Fibroblast of lung (primary cell): ENCODE measurements around the gene HOXA13. TPM values are rescaled to one million over a fixed set of nuclear protein-coding genes. Genes with fewer than 3 reads are reported as not detected.

Experiments
- DNase-seq, 2 donors: peaks; one replicate each; pipeline versions ENCODE4 v3.0.0 to v3.0.0-alpha.2; 2010; ENCODE audit warnings: low read depth in 2 of 2
- H2AFZ ChIP-seq: 2 replicates; pipeline ENCODE4 v1.5.1; 2012; ENCODE audit warnings: low read length, control low read depth, inconsistent platforms
- H3K27ac ChIP-seq: 2 replicates; pipeline ENCODE4 v1.5.1; 2011; ENCODE audit warnings: low read length, control low read depth; ENCODE audit not compliant: insufficient read depth
- H3K27me3 ChIP-seq: 2 replicates; pipeline ENCODE4 v1.5.1; 2011; ENCODE audit warnings: mild to moderate bottlenecking, low read length; ENCODE audit not compliant: control insufficient read depth, insufficient read depth
- H3K36me3 ChIP-seq: 2 replicates; pipeline ENCODE4 v1.5.1; 2011; ENCODE audit warnings: low read length; ENCODE audit not compliant: control insufficient read depth, insufficient read depth
- H3K4me1 ChIP-seq: 2 replicates; pipeline ENCODE4 v1.5.1; 2011; ENCODE audit warnings: low read length; ENCODE audit not compliant: control insufficient read depth, insufficient read depth; ENCODE audit errors: extremely low read depth
- H3K4me2 ChIP-seq: 2 replicates; pipeline ENCODE4 v1.5.1; 2011; ENCODE audit warnings: low read length, control low read depth; ENCODE audit not compliant: insufficient read depth; ENCODE audit errors: extremely low read depth
- H3K4me3 ChIP-seq, 4 experiments: fragments of 200-600 bp in 1 of 4; sonication (generic) in 1 of 4; replicated peaks in 1 of 4; 2 replicates each; pipeline ENCODE4 v1.5.1; 2011 to 2016; ENCODE audit warnings: low read length in 4 of 4, low read depth in 3 of 4, mild to moderate bottlenecking in 3 of 4, control low read depth in 2 of 4, inconsistent platforms in 1 of 4, mixed read lengths in 1 of 4; ENCODE audit not compliant: insufficient read depth in 1 of 4; ENCODE audit errors: control extremely low read depth in 1 of 4
- H3K79me2 ChIP-seq: 2 replicates; pipeline ENCODE4 v1.5.1; 2012; ENCODE audit warnings: mild to moderate bottlenecking, low read length, inconsistent platforms; ENCODE audit not compliant: control insufficient read depth, insufficient read depth
- H3K9ac ChIP-seq: 2 replicates; pipeline ENCODE4 v1.5.1; 2011; ENCODE audit warnings: mild to moderate bottlenecking, low read length, control low read depth; ENCODE audit not compliant: insufficient read depth
- H3K9me3 ChIP-seq: 2 replicates; pipeline ENCODE4 v1.5.1; 2012; ENCODE audit warnings: low read depth, low read length; ENCODE audit not compliant: control insufficient read depth, insufficient read depth
- H4K20me1 ChIP-seq: 2 replicates; pipeline ENCODE4 v1.5.1; 2011; ENCODE audit warnings: low read length; ENCODE audit not compliant: control insufficient read depth, insufficient read depth; ENCODE audit errors: extremely low read depth
- EZH2 ChIP-seq: IDR thresholded peaks from 2 replicates; pipeline ENCODE4 v1.5.1; 2012; ENCODE audit warnings: low read length, control low read depth, mild to moderate bottlenecking; ENCODE audit errors: missing control alignments
- polyA plus RNA-seq, 2 donors: library from polyadenylated mRNA; depleted of rRNA in 1 of 2; stranded (reverse) in 1 of 2; unstranded in 1 of 2; fragments of >200 nt; gene quantifications; 2 replicates each; pipeline ENCODE4 v1.2.1, GENCODE V29; 2011 to 2012; ENCODE audit warnings: missing spikeins in 1 of 2
- total RNA-seq: library from RNA; depleted of rRNA; stranded (reverse); fragments of >200 nt; gene quantifications from 2 replicates; pipeline ENCODE4 v1.2.1, GENCODE V29; 2014
- TF ChIP-seq, protein P1 (sequence below), 2 donors: IDR thresholded peaks in 1 of 2; conservative IDR thresholded peaks in 1 of 2; 1 replicate in 1 of 2; 2 replicates in 1 of 2; pipeline ENCODE4 v1.5.1; 2011 to 2012; ENCODE audit warnings: low read length in 2 of 2, control low read depth in 1 of 2, inconsistent platforms in 1 of 2, low read depth in 1 of 2, mild to moderate bottlenecking in 1 of 2

HOXA13 gene
- total and polyA plus RNA-seq, 2 donors (not counting 1 experiment from before 2014, with no cell fraction given) = not detected

DNA sequence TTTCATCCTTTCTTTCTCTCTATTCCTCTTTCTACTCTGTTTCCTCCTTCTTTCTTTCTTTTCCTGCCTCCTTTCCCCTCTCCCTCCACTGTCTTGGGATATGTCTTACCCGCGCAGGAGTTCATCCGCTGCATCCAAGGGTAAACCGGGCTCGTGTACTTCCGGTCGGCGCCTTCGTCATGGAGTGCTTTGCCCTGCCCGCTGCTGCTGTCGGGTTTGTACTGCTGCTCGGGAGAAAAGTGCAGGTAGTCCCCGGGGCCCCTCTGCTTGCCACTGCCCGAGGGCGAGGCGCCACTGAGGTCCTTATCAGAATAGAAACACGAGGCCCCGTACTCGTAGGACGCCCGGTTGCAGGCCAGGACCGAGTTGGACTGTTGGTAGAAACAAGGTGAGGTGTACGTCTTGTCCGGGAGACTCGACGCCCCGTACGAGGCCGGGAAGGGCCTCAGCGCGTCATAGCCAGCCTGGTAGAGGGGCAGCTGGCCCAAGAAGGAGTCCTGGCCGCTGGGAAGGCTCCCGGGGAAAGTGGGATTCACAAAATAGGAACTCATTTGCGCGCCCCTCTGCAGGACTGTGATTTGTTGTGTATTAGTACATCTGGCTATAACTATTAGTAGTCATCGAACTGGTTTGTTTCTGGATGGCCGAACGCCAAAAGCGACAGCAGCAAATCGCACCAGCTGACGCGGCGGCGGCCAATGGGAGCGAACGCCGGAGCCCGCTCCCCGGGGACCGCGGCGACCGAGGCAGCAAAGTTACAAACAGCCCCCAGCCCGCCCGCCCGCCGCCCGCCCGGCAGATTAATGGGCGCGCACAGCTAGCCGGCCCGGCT lies 52.5 kb downstream of the HOXA13 start, which contains the start of gene HOXA6:
TSS of gene HOXA6 (minus strand) at position 576 of the 832 bp plus-strand sequence. CDS start at position 551, 25 bp downstream.
- no peak for TF ChIP-seq EZH2
- TF ChIP-seq, protein P1, sequence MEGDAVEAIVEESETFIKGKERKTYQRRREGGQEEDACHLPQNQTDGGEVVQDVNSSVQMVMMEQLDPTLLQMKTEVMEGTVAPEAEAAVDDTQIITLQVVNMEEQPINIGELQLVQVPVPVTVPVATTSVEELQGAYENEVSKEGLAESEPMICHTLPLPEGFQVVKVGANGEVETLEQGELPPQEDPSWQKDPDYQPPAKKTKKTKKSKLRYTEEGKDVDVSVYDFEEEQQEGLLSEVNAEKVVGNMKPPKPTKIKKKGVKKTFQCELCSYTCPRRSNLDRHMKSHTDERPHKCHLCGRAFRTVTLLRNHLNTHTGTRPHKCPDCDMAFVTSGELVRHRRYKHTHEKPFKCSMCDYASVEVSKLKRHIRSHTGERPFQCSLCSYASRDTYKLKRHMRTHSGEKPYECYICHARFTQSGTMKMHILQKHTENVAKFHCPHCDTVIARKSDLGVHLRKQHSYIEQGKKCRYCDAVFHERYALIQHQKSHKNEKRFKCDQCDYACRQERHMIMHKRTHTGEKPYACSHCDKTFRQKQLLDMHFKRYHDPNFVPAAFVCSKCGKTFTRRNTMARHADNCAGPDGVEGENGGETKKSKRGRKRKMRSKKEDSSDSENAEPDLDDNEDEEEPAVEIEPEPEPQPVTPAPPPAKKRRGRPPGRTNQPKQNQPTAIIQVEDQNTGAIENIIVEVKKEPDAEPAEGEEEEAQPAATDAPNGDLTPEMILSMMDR (conservative IDR thresholded peaks at IDR 0.05 in 1 of 2, IDR thresholded peaks at IDR 0.05 in 1 of 2; ENCODE audit: low read depth in 1 of 2, low read length in 2 of 2) = no peak
- Histone ChIP-seq H3K27me3 (no peaks in the 10 kb centered on the region), H2AFZ (peak within 1 kb of the TSS; percentile 58), H3K4me2 (peak within 1 kb of the TSS; percentile 99), H3K4me1 (peaks cover 22% of the 10 kb centered on the region), H3K36me3 (no peaks in the 10 kb centered on the region), H3K27ac (peak within 1 kb of the TSS; percentile 98), H3K79me2 (peaks cover 86% of the 10 kb centered on the region), H3K9ac (peak within 1 kb of the TSS; percentile 72), H3K4me3 (peak within 1 kb of the TSS; percentile 34 to 61 (median 48)), H3K9me3 (no peaks in the 10 kb centered on the region), H4K20me1 (no peaks in the 10 kb centered on the region)
- DNase-seq = peak in 1 of 2 donors; percentile 66

DNA sequence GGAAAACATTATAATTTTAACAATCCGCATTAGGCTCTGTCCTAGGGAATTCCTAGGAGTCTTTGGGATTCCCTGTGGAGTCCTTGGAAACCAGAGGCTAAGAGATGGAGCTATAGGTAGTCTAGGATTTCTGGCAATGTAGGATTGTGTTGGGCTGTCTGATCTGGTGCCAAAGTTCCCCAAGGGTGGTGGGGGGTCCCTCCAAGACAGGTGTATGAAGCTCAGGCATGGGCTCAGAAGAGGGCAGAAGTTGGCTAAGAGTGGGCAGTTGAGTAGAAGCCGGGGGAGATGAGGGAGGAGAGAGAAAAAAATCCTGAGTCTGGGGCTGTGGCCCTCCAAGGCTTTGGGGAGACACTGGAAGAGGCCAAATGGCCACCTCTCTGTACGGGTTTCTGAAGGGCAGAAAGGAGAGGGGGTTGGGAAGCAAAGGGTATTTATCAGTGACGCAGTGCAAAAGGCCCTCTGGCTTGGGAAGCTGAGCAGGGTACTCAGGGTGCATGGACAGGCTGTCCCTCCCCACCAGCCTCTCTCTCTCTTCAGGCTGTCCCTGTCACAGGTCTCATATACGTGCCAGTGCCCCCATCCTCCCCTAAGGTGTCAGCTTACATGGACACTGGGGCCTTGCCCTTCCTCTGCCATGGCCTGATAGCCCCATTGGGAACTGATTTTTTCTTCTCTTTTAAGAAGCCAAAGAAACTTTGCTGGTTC lies 53.2 kb downstream of the HOXA13 start:
- H3K4me2 ChIP-seq = peak overlapping the region; percentile 99
- no peaks in the 10 kb centered on the region for H4K20me1 ChIP-seq
- no peaks in the 10 kb centered on the region for H3K27me3 ChIP-seq
- DNase-seq = no peak
- peak overlapping the region; percentile 30 to 61 (median 43) for H3K4me3 ChIP-seq
- TF ChIP-seq, protein P1 (conservative IDR thresholded peaks at IDR 0.05 in 1 of 2, IDR thresholded peaks at IDR 0.05 in 1 of 2; ENCODE audit: low read depth in 1 of 2, low read length in 2 of 2) = no peak
- H3K4me1 ChIP-seq = peaks cover 22% of the 10 kb centered on the region
- peak overlapping the region; percentile 98 for H3K27ac ChIP-seq
- H3K9me3 ChIP-seq = no peaks in the 10 kb centered on the region
- H3K36me3 ChIP-seq = peaks cover 2% of the 10 kb centered on the region
- H2AFZ ChIP-seq = no peak overlapping the region
- peaks cover 90% of the 10 kb centered on the region for H3K79me2 ChIP-seq
- no peak overlapping the region for H3K9ac ChIP-seq

DNA sequence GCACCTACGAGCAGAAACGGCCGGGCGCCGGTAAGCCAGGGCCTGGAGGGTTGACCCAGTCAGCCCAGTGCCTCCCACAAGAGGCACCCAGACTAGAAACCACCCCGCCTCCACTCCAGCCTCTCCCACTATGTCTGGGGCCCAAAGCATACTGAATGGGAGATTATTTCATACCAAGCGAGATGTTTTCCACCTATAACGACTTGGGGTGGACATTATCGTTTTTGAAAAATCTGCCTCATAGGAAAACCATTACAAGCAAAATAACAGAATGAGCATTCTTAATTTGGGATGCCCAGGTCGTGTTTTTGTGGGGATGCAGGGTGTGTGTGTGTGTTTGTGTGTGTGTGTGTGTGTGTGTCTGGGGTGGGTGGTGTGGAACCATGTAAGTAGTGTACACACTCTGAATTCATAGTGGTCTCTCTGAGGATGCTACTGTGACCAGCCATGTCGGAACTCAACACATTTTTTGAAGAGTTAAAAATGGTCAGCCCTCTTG lies 53.9 kb downstream of the HOXA13 start:
- H3K27ac ChIP-seq = peak overlapping the region; percentile 98
- H3K4me2 ChIP-seq = peak overlapping the region; percentile 99
- H3K4me3 ChIP-seq = peak overlapping the region; percentile 41 to 61 (median 52)
- H3K4me1 ChIP-seq = peaks cover 22% of the 10 kb centered on the region
- no peak for TF ChIP-seq EZH2
- TF ChIP-seq, protein P1 (conservative IDR thresholded peaks at IDR 0.05 in 1 of 2, IDR thresholded peaks at IDR 0.05 in 1 of 2; ENCODE audit: low read depth in 1 of 2, low read length in 2 of 2) = no peak
- H3K36me3 ChIP-seq = peaks cover 2% of the 10 kb centered on the region
- no peaks in the 10 kb centered on the region for H3K27me3 ChIP-seq
- H3K9me3 ChIP-seq = no peaks in the 10 kb centered on the region
- peaks cover 90% of the 10 kb centered on the region for H3K79me2 ChIP-seq
- H2AFZ ChIP-seq = no peak overlapping the region
- H4K20me1 ChIP-seq = no peaks in the 10 kb centered on the region
- DNase-seq = no peak
- peak overlapping the region; percentile 70 for H3K9ac ChIP-seq
